Neural progenitor cell (in vitro differentiated cells): ENCODE data around the gene ALG12. TPM values are rescaled to one million over a fixed set of nuclear protein-coding genes. Genes with fewer than 3 reads are reported as not detected.

Experiments used
- DNase-seq: peaks from one replicate; pipeline ENCODE4 v3.0.0-alpha.2; 2016; ENCODE audit warnings: low spot score
- H2AFZ ChIP-seq: fragments of 200-600 bp; sonication (generic); replicated peaks from 2 replicates; pipeline ENCODE4 v1.6.1; 2016; ENCODE audit warnings: antibody characterized with exemption
- H3F3A ChIP-seq: fragments of 200-600 bp; sonication (generic); 2 replicates; pipeline ENCODE4 v1.6.1; 2016; ENCODE audit warnings: antibody characterized with exemption, low read depth
- H3K27ac ChIP-seq: fragments of 200-600 bp; sonication (generic); 2 replicates; pipeline ENCODE4 v1.5.1; 2016; ENCODE audit warnings: mild to moderate bottlenecking
- H3K27me3 ChIP-seq: fragments of 200-600 bp; sonication (generic); 2 replicates; pipeline ENCODE4 v1.6.1; 2016; ENCODE audit warnings: mild to moderate bottlenecking, moderate library complexity
- H3K36me3 ChIP-seq: fragments of 200-600 bp; sonication (generic); 2 replicates; pipeline ENCODE4 v1.5.1; 2016
- H3K4me1 ChIP-seq: fragments of 200-600 bp; sonication (generic); 2 replicates; pipeline ENCODE4 v1.6.1; 2016; ENCODE audit warnings: mixed run types
- H3K4me2 ChIP-seq: fragments of 200-600 bp; sonication (generic); 2 replicates; pipeline ENCODE4 v1.6.1; 2016
- H3K4me3 ChIP-seq: fragments of 200-600 bp; sonication (generic); 2 replicates; pipeline ENCODE4 v1.5.1; 2016
- H3K79me2 ChIP-seq: fragments of 200-600 bp; sonication (generic); 2 replicates; pipeline ENCODE4 v1.6.1; 2016; ENCODE audit warnings: low read depth
- H3K9ac ChIP-seq: fragments of 200-600 bp; sonication (generic); 2 replicates; pipeline ENCODE4 v1.6.1; 2016
- H3K9me3 ChIP-seq: fragments of 200-600 bp; sonication (generic); 2 replicates; pipeline ENCODE4 v1.5.1; 2016; ENCODE audit warnings: low read depth
- H4K20me1 ChIP-seq: fragments of 200-600 bp; sonication (generic); 2 replicates; pipeline ENCODE4 v1.6.1; 2016; ENCODE audit warnings: low read depth
- H3K27ac Mint-ChIP-seq: 3 replicates; pipeline ENCODE4 v1.8.0; 2021; ENCODE audit warnings: mixed read lengths
- H3K27me3 Mint-ChIP-seq: 2 replicates; pipeline ENCODE4 v1.8.0; 2022; ENCODE audit warnings: low read depth, mild to moderate bottlenecking, inconsistent platforms, moderate library complexity, mixed read lengths; ENCODE audit not compliant: insufficient read depth
- H3K36me3 Mint-ChIP-seq: 3 replicates; pipeline ENCODE4 v1.8.0; 2021; ENCODE audit warnings: mixed read lengths
- H3K4me1 Mint-ChIP-seq: 3 replicates; pipeline ENCODE4 v1.8.0; 2021; ENCODE audit warnings: mixed read lengths
- H3K4me3 Mint-ChIP-seq: 3 replicates; pipeline ENCODE4 v1.8.0; 2021; ENCODE audit warnings: mild to moderate bottlenecking, moderate library complexity, mixed read lengths
- H3K9me3 Mint-ChIP-seq: 3 replicates; pipeline ENCODE4 v1.8.0; 2020; ENCODE audit warnings: mixed read lengths
- EZH2 ChIP-seq: fragments of 200-600 bp; sonication (generic); IDR thresholded peaks from 2 replicates; pipeline ENCODE4 v1.6.1; 2017; ENCODE audit warnings: antibody characterized with exemption, mild to moderate bottlenecking, moderate library complexity
- EZH2phosphoT487 ChIP-seq: fragments of 200-600 bp; sonication (generic); IDR thresholded peaks from 2 replicates; pipeline ENCODE4 v1.6.1; 2017; ENCODE audit warnings: antibody characterized with exemption
- total RNA-seq: library from RNA; depleted of rRNA; stranded (reverse); fragments of >200 nt; gene quantifications from 2 replicates; pipeline ENCODE4 v1.2.3, GENCODE V29; 2015; ENCODE audit warnings: low replicate concordance
- TF ChIP-seq, protein P1 (sequence below): fragments of 200-600 bp; sonication (generic); IDR thresholded peaks from 2 replicates; pipeline ENCODE4 v1.5.1; 2017; ENCODE audit warnings: antibody characterized with exemption, mild to moderate bottlenecking

Gene ALG12
- total RNA-seq, 1 donor from 2014 or later, result 4.9 TPM

DNA sequence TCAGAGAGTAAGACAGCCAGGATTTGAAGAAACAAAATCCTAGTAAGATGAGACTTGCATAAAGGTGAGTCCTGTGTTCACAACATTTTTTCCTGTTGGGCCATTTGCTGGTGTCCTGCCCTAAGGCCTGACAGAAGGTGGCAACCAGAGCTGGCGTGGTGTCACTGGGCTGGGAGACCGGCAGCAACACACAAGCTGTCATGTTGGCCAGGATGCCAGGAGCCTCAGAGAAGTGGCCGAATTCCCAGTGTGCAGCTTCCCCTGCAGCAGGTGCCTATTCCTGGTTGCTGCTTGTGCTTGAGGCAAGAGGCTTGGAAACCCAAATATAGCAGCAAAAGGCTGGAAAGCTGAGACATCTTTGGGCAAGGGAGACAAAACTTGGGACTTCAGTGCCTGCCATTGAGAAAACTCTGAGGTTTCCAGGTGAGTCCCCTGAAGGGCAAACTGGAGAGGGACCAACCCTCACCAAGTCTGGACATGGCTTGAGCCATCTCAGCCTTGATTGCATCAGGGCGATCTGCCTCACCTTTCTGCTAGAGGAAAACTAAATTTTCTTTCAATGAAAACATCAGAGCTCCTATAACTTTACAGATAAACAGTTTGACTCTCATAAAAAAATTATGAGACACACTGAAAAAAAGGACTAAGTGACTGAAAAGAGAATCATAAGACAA, 25.9 kb downstream of the ALG12 start:
- Mint-ChIP-seq H3K9me3 (peaks cover 44% of the 10 kb centered on the region), H3K27me3 (peaks cover 2% of the 10 kb centered on the region), H3K4me3 (no peak overlapping the region), H3K36me3 (peaks cover 77% of the 10 kb centered on the region), H3K27ac (no peak overlapping the region), H3K4me1 (no peaks in the 10 kb centered on the region)
- Histone ChIP-seq H3K36me3 (peaks cover 19% of the 10 kb centered on the region), H3K27me3 (no peaks in the 10 kb centered on the region), H3K9ac (no peak overlapping the region), H3K79me2 (peaks cover 23% of the 10 kb centered on the region), H2AFZ (no peak overlapping the region), H3F3A (no peaks in the 10 kb centered on the region), H3K4me2 (no peak overlapping the region), H3K4me1 (no peaks in the 10 kb centered on the region), H4K20me1 (no peaks in the 10 kb centered on the region), H3K4me3 (no peak overlapping the region), H3K27ac (no peak overlapping the region), H3K9me3 (peaks cover 4% of the 10 kb centered on the region)
- DNase-seq, result no peak
- TF ChIP-seq EZH2, result no peak
- TF ChIP-seq, protein P1, sequence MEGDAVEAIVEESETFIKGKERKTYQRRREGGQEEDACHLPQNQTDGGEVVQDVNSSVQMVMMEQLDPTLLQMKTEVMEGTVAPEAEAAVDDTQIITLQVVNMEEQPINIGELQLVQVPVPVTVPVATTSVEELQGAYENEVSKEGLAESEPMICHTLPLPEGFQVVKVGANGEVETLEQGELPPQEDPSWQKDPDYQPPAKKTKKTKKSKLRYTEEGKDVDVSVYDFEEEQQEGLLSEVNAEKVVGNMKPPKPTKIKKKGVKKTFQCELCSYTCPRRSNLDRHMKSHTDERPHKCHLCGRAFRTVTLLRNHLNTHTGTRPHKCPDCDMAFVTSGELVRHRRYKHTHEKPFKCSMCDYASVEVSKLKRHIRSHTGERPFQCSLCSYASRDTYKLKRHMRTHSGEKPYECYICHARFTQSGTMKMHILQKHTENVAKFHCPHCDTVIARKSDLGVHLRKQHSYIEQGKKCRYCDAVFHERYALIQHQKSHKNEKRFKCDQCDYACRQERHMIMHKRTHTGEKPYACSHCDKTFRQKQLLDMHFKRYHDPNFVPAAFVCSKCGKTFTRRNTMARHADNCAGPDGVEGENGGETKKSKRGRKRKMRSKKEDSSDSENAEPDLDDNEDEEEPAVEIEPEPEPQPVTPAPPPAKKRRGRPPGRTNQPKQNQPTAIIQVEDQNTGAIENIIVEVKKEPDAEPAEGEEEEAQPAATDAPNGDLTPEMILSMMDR, result no peak

DNA sequence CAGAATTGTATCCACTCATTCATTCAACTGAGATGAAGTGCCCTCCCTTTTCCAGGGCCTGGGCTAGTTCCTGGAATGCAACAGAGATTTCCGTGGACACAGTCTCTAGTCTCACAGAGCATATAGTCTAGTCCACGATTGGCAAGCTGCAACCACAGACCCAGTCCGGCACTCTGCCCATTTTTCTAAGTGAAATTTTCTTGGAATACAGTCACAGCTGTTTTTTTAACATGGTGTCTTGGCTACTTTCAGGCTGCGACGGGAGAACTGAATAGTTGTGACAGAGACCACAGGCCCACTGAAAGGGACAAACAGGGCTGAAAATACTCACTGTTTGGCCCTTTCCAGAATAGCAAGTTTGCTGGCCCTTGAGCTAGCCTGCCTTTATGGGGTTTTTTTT, 29.2 kb downstream of the ALG12 start:
- peaks cover 4% of the 10 kb centered on the region for H3K9me3 ChIP-seq

DNA sequence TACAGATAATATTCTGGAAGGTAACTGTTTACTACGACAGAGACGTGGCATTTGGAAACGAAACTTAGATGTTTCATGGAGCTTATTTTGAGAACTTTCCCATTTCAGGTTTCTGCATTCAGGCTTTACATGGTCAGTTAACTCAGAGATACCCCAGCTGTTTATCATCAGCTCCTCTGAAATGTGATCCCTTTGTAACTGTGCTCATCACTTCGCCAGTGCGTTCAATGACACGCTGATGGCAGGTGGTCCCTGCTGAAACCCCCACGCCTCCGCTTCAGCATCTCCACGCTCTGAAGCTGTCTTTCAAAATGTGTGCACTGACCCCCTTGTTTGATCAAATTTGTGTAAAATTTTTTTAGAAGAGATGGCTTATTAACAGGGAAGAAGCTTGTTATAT, 30.5 kb downstream of the ALG12 start:
- no peak overlapping the region for H3K4me3 ChIP-seq
- Mint-ChIP-seq H3K4me3 (no peak overlapping the region), H3K27me3 (peaks cover 11% of the 10 kb centered on the region), H3K36me3 (peaks cover 93% of the 10 kb centered on the region), H3K4me1 (peaks cover 3% of the 10 kb centered on the region), H3K27ac (no peak overlapping the region), H3K9me3 (peaks cover 83% of the 10 kb centered on the region)
- no peak for DNase-seq
- H3K27ac ChIP-seq, result no peak overlapping the region
- peaks cover 19% of the 10 kb centered on the region for H3K36me3 ChIP-seq
- H3K4me1 ChIP-seq, result no peaks in the 10 kb centered on the region
- no peak overlapping the region for H3K4me2 ChIP-seq
- H3K79me2 ChIP-seq, result peaks cover 61% of the 10 kb centered on the region
- peaks cover 4% of the 10 kb centered on the region for H3K9me3 ChIP-seq
- no peak overlapping the region for H2AFZ ChIP-seq
- no peaks in the 10 kb centered on the region for H3F3A ChIP-seq
- no peak for TF ChIP-seq EZH2phosphoT487
- TF ChIP-seq, protein P1, result no peak
- no peak for TF ChIP-seq EZH2
- peaks cover 5% of the 10 kb centered on the region for H4K20me1 ChIP-seq
- H3K27me3 ChIP-seq, result no peaks in the 10 kb centered on the region
- H3K9ac ChIP-seq, result no peak overlapping the region

More for the DNA sequence above, 29.2 kb downstream of the ALG12 start:
- no peak for DNase-seq
- Mint-ChIP-seq H3K4me3 (no peak overlapping the region), H3K4me1 (peaks cover 3% of the 10 kb centered on the region), H3K9me3 (peaks cover 70% of the 10 kb centered on the region), H3K27me3 (peaks cover 9% of the 10 kb centered on the region), H3K27ac (no peak overlapping the region), H3K36me3 (peaks cover 91% of the 10 kb centered on the region)
- no peak overlapping the region for H3K27ac ChIP-seq
- H3K27me3 ChIP-seq, result no peaks in the 10 kb centered on the region
- no peaks in the 10 kb centered on the region for H3F3A ChIP-seq
- no peak for TF ChIP-seq EZH2phosphoT487
- no peak for TF ChIP-seq EZH2
- TF ChIP-seq, protein P1, result no peak
- peaks cover 19% of the 10 kb centered on the region for H3K36me3 ChIP-seq
- H3K79me2 ChIP-seq, result peaks cover 47% of the 10 kb centered on the region
- no peak overlapping the region for H3K9ac ChIP-seq
- H3K4me3 ChIP-seq, result no peak overlapping the region
- no peaks in the 10 kb centered on the region for H3K4me1 ChIP-seq
- H3K4me2 ChIP-seq, result no peak overlapping the region
- H2AFZ ChIP-seq, result no peak overlapping the region
- H4K20me1 ChIP-seq, result no peaks in the 10 kb centered on the region
